Measurements from ENCODE around the gene TULP4.

- no peak for TF ChIP-seq TARDBP (IDR thresholded peaks at IDR 0.05)
- TF ChIP-seq FOXA1 (IDR thresholded peaks at IDR 0.05) = no peak
- no peak for TF ChIP-seq SUZ12 (IDR thresholded peaks at IDR 0.05)
- no peak for TF ChIP-seq ZNF384 (IDR thresholded peaks at IDR 0.05)
- TF ChIP-seq ARNT (IDR thresholded peaks at IDR 0.05) = no peak
- no peak for TF ChIP-seq ELF4 (IDR thresholded peaks at IDR 0.05)
- TF ChIP-seq HDGF (IDR thresholded peaks at IDR 0.05; ENCODE audit: borderline replicate concordance) = no peak
- no peak for TF ChIP-seq CTBP1 (IDR thresholded peaks at IDR 0.05; ENCODE audit: borderline replicate concordance)
- TF ChIP-seq FOXM1 (IDR thresholded peaks at IDR 0.05; ENCODE audit: borderline replicate concordance) = no peak
- no peak for TF ChIP-seq BHLHE40 (IDR thresholded peaks at IDR 0.05; ENCODE audit: borderline replicate concordance)
- TF ChIP-seq FOXK2 (IDR thresholded peaks at IDR 0.05) = no peak
- TF ChIP-seq NFRKB (IDR thresholded peaks at IDR 0.05) = no peak
These were observed 169.6 kb downstream of the TULP4 start for GRCh38 chr6:158481690-158482473.
